ENCODE data around the gene BTN2A1. TPM values are rescaled to one million over a fixed set of nuclear protein-coding genes. Genes with fewer than 3 reads are reported as not detected.
"Not testable (repeated sequence)": the region's sequence is repeated elsewhere in the genome, so short reads cannot be mapped to it uniquely, and the experiment has no call there.

The BTN2A1 gene
- total and polyA plus RNA-seq, 8 donors: 3.7 to 15.3 (median 7.6) TPM

GRCh38 chr6:26502626-26503025 is 44.9 kb downstream of the BTN2A1 start:
- no peak for ATAC-seq
- 81 to 88% methylated on average over 3 of the region's 3 CpGs for WGBS, 2 donors

DNA sequence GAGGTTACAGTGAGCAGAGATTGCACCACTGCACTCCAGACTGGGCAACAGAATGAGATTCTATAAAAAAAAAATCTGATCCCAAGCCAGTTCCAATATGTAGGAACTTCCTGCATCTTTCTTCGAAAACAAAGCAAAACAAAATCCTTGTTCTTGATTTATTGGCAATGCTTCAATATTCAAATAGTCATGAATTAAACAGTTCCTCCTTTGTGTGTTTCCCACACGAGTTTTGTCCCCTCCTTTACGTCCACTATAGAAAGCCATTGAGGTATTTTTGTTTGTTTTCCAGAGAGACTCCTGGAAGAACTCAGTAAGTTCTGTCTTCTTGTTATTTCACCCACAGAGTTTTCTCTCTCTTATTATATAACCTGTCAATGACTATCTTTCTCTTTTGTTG is 49.9 kb downstream of the BTN2A1 start:
- no peak for ATAC-seq
- Histone ChIP-seq H3K36me3 (no peaks in the 10 kb centered on the region), H3K4me3 (no peak overlapping the region), H3K9me3 (no peaks in the 10 kb centered on the region), H3K4me1 (no peaks in the 10 kb centered on the region), H3K27ac (no peak overlapping the region), H3K27me3 (peaks cover 0 to 5% (median 2%) of the 10 kb centered on the region in 4 donors)
- intact Hi-C loops (cut with DNase I): no loop called here
- TF ChIP-seq CTCF (IDR thresholded peaks at IDR 0.05): no peak
- 49 to 51% methylated on average over 3 of the region's 3 CpGs for WGBS, 2 donors
- no peak for DNase-seq
- FAIRE-seq: no peak

More at GRCh38 chr6:26502626-26503025, 44.9 kb downstream of the BTN2A1 start:
- Histone ChIP-seq H3K36me3 (no peaks in the 10 kb centered on the region), H3K27me3 (peaks cover 0 to 17% (median 4%) of the 10 kb centered on the region in 4 donors), H3K4me1 (no peaks in the 10 kb centered on the region), H3K4me3 (no peak overlapping the region), H3K27ac (no peak overlapping the region), H3K9me3 (no peaks in the 10 kb centered on the region)
- no peak for TF ChIP-seq CTCF (IDR thresholded peaks at IDR 0.05)
- no peak for FAIRE-seq
- DNase-seq: no peak
- intact Hi-C loops (cut with DNase I): no loop called here

DNA sequence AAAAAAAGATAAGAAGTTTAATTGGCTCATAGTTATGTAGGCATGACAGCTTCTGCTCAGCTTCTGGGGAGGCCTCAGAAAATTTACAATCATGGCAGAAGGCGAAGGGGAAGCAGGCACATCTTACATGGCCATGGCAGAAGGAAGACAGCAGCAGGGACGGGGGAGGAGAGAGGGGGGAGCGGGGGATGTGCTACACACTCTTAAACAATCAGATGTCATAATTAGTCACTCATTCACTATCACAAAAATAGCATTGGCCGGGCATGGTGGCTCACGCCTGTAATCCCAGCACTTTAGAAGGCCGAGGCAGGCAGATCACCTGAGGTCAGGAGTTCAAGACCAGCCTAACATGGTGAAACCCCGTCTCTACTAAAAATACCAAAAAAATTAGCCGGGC is 53.3 kb downstream of the BTN2A1 start:
- FAIRE-seq; ATAC-seq; H3K9me3 ChIP-seq; H3K27me3 ChIP-seq; H3K4me1 ChIP-seq; H3K27ac ChIP-seq; DNase-seq; H3K4me3 ChIP-seq; intact Hi-C loops (cut with DNase I); H3K36me3 ChIP-seq: not testable (repeated sequence)
- 72 to 77% methylated on average over 8 of the region's 8 CpGs for WGBS, 2 donors

- H3K27me3 ChIP-seq: no peaks in the 10 kb centered on the region
- peaks cover 0 to 2% (median under 1%) of the 10 kb centered on the region in 3 donors for H3K4me1 ChIP-seq
- FAIRE-seq (no peak), ATAC-seq (no peak), DNase-seq (no peak)
- TF ChIP-seq CTCF (IDR thresholded peaks at IDR 0.05): no peak
- 56 to 71% methylated on average over 2 of the region's 2 CpGs for WGBS, 2 donors
- no peak overlapping the region for H3K27ac ChIP-seq
- H3K36me3 ChIP-seq: no peaks in the 10 kb centered on the region
- H3K4me3 ChIP-seq: no peak overlapping the region
- no peaks in the 10 kb centered on the region for H3K9me3 ChIP-seq
- intact Hi-C loops (cut with DNase I): no loop called here
These were observed 57.2 kb downstream of the BTN2A1 start for GRCh38 chr6:26514984-26515383.

DNA sequence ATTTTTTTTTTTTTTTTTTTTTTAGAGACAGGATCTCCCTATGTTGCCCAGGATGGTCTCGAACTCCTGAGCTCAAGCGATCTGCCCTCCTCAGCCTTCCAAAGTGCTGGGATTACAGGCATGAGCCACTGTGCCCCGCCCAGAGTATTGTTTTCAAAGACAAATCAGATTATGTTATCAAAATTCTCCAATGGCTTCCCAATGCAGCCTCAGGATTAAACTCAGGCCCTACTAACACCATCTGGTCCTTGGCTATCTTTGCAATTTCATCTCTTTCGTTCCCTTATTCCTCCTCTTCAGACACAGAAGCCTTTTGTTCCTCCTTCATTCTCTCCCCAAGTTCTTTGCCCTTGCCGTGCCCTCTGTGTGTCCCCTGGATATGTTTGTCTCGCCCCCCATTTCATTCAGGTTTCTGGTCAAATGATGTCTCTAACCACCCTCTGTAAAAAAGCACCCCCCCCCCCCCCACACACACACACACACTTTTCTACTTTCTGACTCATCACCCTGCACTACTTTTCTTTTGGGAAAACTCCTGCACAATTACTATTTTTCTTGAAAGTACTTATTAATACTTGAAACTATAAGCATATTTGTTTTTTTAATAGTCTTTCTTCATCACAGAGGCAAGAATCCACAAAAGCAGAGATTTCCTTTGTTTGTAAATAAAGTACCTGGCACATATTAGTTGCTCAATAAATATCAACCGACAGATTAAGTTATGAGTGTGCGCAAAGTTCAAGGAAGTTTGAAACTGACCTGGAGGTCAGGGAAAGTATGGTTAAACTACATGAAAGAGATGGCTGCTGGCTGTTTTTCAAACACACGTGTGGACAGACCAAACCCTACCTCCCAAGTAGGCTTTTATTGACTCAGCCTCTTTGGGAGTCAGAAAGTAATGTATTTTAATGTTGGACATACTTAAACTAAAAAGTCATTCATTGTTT is 59.0 kb downstream of the BTN2A1 start:
- Histone ChIP-seq H3K27ac (no peak overlapping the region), H3K4me3 (no peak overlapping the region), H3K36me3 (no peaks in the 10 kb centered on the region), H3K9me3 (no peaks in the 10 kb centered on the region), H3K4me1 (peaks cover 0 to 7% (median 5%) of the 10 kb centered on the region in 3 donors), H3K27me3 (no peaks in the 10 kb centered on the region)
- FAIRE-seq (no peak), ATAC-seq (no peak), DNase-seq (no peak)
- WGBS, 2 donors: 69 to 74% methylated on average over 9 of the region's 9 CpGs
- intact Hi-C loops (cut with DNase I): no loop called here
- TF ChIP-seq CTCF (IDR thresholded peaks at IDR 0.05): no peak

Other genes with a start within 250 kb of the BTN2A1 start
- 10 to 100 TPM in 4 of 6 donors, 1 to 10 TPM in 2; 2.5 to 45.7 (median 10.6) TPM for gene BTN3A2, start 92.8 kb upstream of the BTN2A1 start, total RNA-seq
- gene BTN3A2, start 92.8 kb upstream of the BTN2A1 start, polyA plus RNA-seq: 1 to 10 TPM; 5.9 to 8.1 TPM
- gene BTN2A2, start 74.8 kb upstream of the BTN2A1 start, total RNA-seq: 10 to 100 TPM in 1 of 6 donors, 1 to 10 TPM in 5; 1.7 to 10.5 (median 5.0) TPM
- 1 to 10 TPM; 3.8 to 4.4 TPM for gene BTN2A2, start 74.8 kb upstream of the BTN2A1 start, polyA plus RNA-seq
- gene BTN3A1, start 55.7 kb upstream of the BTN2A1 start, total RNA-seq: 10 to 100 TPM in 4 of 6 donors, 1 to 10 TPM in 2; 3.9 to 33.5 (median 13.3) TPM
- gene BTN3A1, start 55.7 kb upstream of the BTN2A1 start, polyA plus RNA-seq: 10 to 100 TPM in 1 of 2 donors, 1 to 10 TPM in 1; 8.9 to 13.9 TPM
- gene BTN3A3, start 17.5 kb upstream of the BTN2A1 start, total RNA-seq: 10 to 100 TPM in 1 of 6 donors, 1 to 10 TPM in 5; 1.5 to 15.3 (median 4.6) TPM
- gene BTN3A3, start 17.5 kb upstream of the BTN2A1 start, polyA plus RNA-seq: 1 to 10 TPM; 4.0 TPM
- gene BTN1A1, start 42.3 kb downstream of the BTN2A1 start, total RNA-seq: not detected
- not detected for gene BTN1A1, start 42.3 kb downstream of the BTN2A1 start, polyA plus RNA-seq
- 10 to 100 TPM; 10.8 to 24.2 (median 13.2) TPM for gene HMGN4, start 80.4 kb downstream of the BTN2A1 start, total RNA-seq
- 10 to 100 TPM in 1 of 2 donors, 1 to 10 TPM in 1; 8.8 to 20.1 TPM for gene HMGN4, start 80.4 kb downstream of the BTN2A1 start, polyA plus RNA-seq
- 1 to 10 TPM; 3.5 to 6.9 (median 5.5) TPM for gene ABT1, start 139.0 kb downstream of the BTN2A1 start, total RNA-seq
- gene ABT1, start 139.0 kb downstream of the BTN2A1 start, polyA plus RNA-seq: 10 to 100 TPM in 1 of 2 donors, 1 to 10 TPM in 1; 5.7 to 10.2 TPM
- 10 to 100 TPM in 3 of 6 donors, 1 to 10 TPM in 3; 6.1 to 17.0 (median 9.2) TPM for gene ZNF322, start 201.8 kb downstream of the BTN2A1 start, total RNA-seq
- 1 to 10 TPM; 3.7 to 6.2 TPM for gene ZNF322, start 201.8 kb downstream of the BTN2A1 start, polyA plus RNA-seq

All from pancreas (tissue), 10 donors.